ENCODE measurements around the gene CALCOCO2.

- TF ChIP-seq CTCF (IDR thresholded peaks at IDR 0.05; ENCODE audit: poor library complexity, severe bottlenecking) (no peak), REST (IDR thresholded peaks at IDR 0.05; ENCODE audit: borderline replicate concordance) (no peak), EZH2 (IDR thresholded peaks at IDR 0.05; ENCODE audit: borderline replicate concordance, insufficient read depth, low read length, poor library complexity, severe bottlenecking) (no peak), TAF1 (IDR thresholded peaks at IDR 0.05; ENCODE audit: low read depth) (no peak), SMC3 (conservative IDR thresholded peaks at IDR 0.05; ENCODE audit: poor library complexity) (no peak), MXI1 (conservative IDR thresholded peaks at IDR 0.05; ENCODE audit: poor library complexity, severe bottlenecking) (no peak), EP300 (conservative IDR thresholded peaks at IDR 0.05; ENCODE audit: poor library complexity, severe bottlenecking) (no peak), POLR2AphosphoS5 (IDR thresholded peaks at IDR 0.05) (no peak)
These were observed 20.0 kb downstream of the CALCOCO2 start for GRCh38 chr17:48850792-48851323.

Data from neural cell (in vitro differentiated cells).